ENCODE measurements around the gene SLCO1C1. TPM values are rescaled to one million over a fixed set of nuclear protein-coding genes. Genes with fewer than 3 reads are reported as not detected.

SLCO1C1 gene
- total RNA-seq (2022; extraction: Qiagen RNA extraction), result not detected in 5 replicates

GRCh38 chr12:20695232-20695631 lies at the start of gene SLCO1C1:
TSS of gene SLCO1C1 (plus strand) at chr12:20695332. CDS start at chr12:20699577, 4,245 bp downstream.

Other genes starting within 250 kb of the SLCO1C1 start
- 9.6 to 15.0 TPM (median 11.3 TPM) in 5 replicates for gene SLCO1B3, start 115.4 kb downstream of the SLCO1C1 start, total RNA-seq (2022; extraction: Qiagen RNA extraction)

Data from A549 treated with dexamethasone at 1 μM for 4 hours (cell line).